RWPE2 (cell line): ENCODE data around the gene EGR4.

Source experiments
- ATAC-seq: fragments of 200-7000 bp; cut with Tn5 transposase; 3 replicates; pipeline ENCODE4 v1.9.1; 2021; ENCODE audit warnings: low read depth
- DNase-seq: peaks from one replicate; pipeline ENCODE4 v3.0.0-alpha.2; 2020; ENCODE audit warnings: low spot score
- H3K27ac ChIP-seq: fragments of 450-650 bp; 2 replicates; pipeline ENCODE4 v1.5.1; 2017; ENCODE audit warnings: mild to moderate bottlenecking; ENCODE audit not compliant: poor library complexity, severe bottlenecking
- H3K27me3 ChIP-seq: fragments of 250-450 bp; sonication (Bioruptor Pico); 2 replicates; pipeline ENCODE4 v1.5.1; 2021; ENCODE audit warnings: mild to moderate bottlenecking, moderate library complexity; ENCODE audit not compliant: insufficient read depth, poor library complexity, severe bottlenecking
- H3K36me3 ChIP-seq: fragments of 250-450 bp; sonication (Bioruptor Pico); 2 replicates; pipeline ENCODE4 v1.5.1; 2020; ENCODE audit warnings: low read depth, mild to moderate bottlenecking, moderate library complexity
- H3K4me1 ChIP-seq: fragments of 250-450 bp; sonication (Bioruptor Pico); 2 replicates; pipeline ENCODE4 v1.5.1; 2021; ENCODE audit warnings: mild to moderate bottlenecking, moderate library complexity; ENCODE audit not compliant: insufficient read depth, poor library complexity, severe bottlenecking
- H3K4me3 ChIP-seq: fragments of 250-450 bp; sonication (Bioruptor Pico); 2 replicates; pipeline ENCODE4 v1.5.1; 2021; ENCODE audit warnings: mild to moderate bottlenecking, moderate library complexity; ENCODE audit not compliant: severe bottlenecking
- H3K9me3 ChIP-seq: fragments of 250-450 bp; sonication (Bioruptor Pico); 2 replicates; pipeline ENCODE4 v1.5.1; 2021; ENCODE audit warnings: mild to moderate bottlenecking, moderate library complexity; ENCODE audit not compliant: severe bottlenecking
- CTCF ChIP-seq: fragments of 450-650 bp; IDR thresholded peaks from one replicate; pipeline ENCODE4 v1.5.1; 2017; ENCODE audit warnings: mild to moderate bottlenecking, moderate library complexity; ENCODE audit not compliant: poor library complexity, severe bottlenecking

EGR4 gene

GRCh38 chr2:73246850-73247249 lies 46.5 kb downstream of the EGR4 start:
- Histone ChIP-seq H3K4me1 (peaks cover 8% of the 10 kb centered on the region), H3K27ac (no peak overlapping the region), H3K9me3 (no peaks in the 10 kb centered on the region), H3K36me3 (peaks cover 93% of the 10 kb centered on the region), H3K27me3 (no peaks in the 10 kb centered on the region), H3K4me3 (no peak overlapping the region)
- DNase-seq: no peak
- no peak for TF ChIP-seq CTCF
- ATAC-seq: no peak

GRCh38 chr2:73244580-73244979 lies 48.8 kb downstream of the EGR4 start:
- H3K36me3 ChIP-seq: peaks cover 96% of the 10 kb centered on the region
- TF ChIP-seq CTCF: no peak

GRCh38 chr2:73243884-73244570 lies 49.3 kb downstream of the EGR4 start:
- peak; percentile 87 for DNase-seq
- H3K4me3 ChIP-seq: no peak overlapping the region
- peak overlapping the region; percentile 26 for H3K27ac ChIP-seq
- no peak for TF ChIP-seq CTCF
- H3K36me3 ChIP-seq: peaks cover 96% of the 10 kb centered on the region
- peaks cover 9% of the 10 kb centered on the region for H3K4me1 ChIP-seq
- peak; percentile 94 for ATAC-seq
- H3K27me3 ChIP-seq: no peaks in the 10 kb centered on the region
- H3K9me3 ChIP-seq: no peaks in the 10 kb centered on the region

More at GRCh38 chr2:73244580-73244979, 48.8 kb downstream of the EGR4 start:
- Histone ChIP-seq H3K4me3 (no peak overlapping the region), H3K27me3 (no peaks in the 10 kb centered on the region), H3K27ac (peak overlapping the region; percentile 26), H3K4me1 (peaks cover 8% of the 10 kb centered on the region), H3K9me3 (no peaks in the 10 kb centered on the region)
- ATAC-seq (no peak), DNase-seq (no peak)
